Retinal pigment epithelial cell (primary cell): ENCODE data around the gene THSD7B.

Experiments
- DNase-seq: peaks from one replicate; pipeline ENCODE4 v3.0.0-alpha.2; 2010; ENCODE audit warnings: low read depth
- H3K4me3 ChIP-seq: 2 replicates; pipeline ENCODE4 v1.5.1; 2011; ENCODE audit warnings: mild to moderate bottlenecking, low read length, control low read depth, moderate library complexity
- CTCF ChIP-seq: conservative IDR thresholded peaks from 2 replicates; pipeline ENCODE4 v1.5.1; 2011; ENCODE audit warnings: low read depth, low read length, control low read depth, inconsistent platforms

Gene THSD7B

GRCh38 chr2:137182071-137182470 lies 416.7 kb downstream of the THSD7B start:
- no peak for DNase-seq
- TF ChIP-seq CTCF: no peak
- H3K4me3 ChIP-seq: no peak overlapping the region

DNA sequence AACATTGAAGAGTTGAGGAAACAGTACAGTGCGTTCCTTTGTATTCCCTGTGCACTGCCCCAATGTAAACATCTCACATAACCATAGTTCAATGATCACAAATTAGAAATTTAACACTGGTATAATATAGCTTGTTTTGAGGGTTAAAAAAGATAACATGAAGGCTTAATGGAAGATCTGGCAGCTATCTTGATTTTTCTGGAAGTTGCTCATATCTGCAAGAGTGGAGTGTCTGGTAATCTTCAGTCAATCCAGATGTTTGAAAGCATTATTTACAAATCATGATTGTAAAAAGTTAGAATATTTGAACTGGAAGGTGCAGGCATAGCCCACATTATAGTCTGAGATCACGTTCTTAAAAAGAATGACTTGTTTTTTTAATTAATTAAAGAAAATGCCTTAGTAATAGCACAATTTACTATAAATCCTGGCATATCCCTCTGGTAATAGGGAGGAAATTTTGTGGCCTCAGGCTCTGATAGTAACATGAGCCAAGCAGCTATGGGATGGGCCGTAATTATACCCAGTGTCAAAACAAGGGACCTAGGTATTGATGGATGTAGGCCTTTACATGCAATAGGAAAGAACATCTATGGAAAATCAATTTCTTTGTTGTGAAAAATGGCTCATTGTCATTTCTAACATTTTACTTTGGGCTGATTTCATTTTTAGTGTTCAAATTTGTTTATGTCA lies 418.0 kb downstream of the THSD7B start:
- no peak for DNase-seq
- TF ChIP-seq CTCF: no peak
- no peak overlapping the region for H3K4me3 ChIP-seq

- H3K4me3 ChIP-seq: no peak overlapping the region
- DNase-seq: no peak
- no peak for TF ChIP-seq CTCF
These were observed 420.2 kb downstream of the THSD7B start for GRCh38 chr2:137185378-137186078.

DNA sequence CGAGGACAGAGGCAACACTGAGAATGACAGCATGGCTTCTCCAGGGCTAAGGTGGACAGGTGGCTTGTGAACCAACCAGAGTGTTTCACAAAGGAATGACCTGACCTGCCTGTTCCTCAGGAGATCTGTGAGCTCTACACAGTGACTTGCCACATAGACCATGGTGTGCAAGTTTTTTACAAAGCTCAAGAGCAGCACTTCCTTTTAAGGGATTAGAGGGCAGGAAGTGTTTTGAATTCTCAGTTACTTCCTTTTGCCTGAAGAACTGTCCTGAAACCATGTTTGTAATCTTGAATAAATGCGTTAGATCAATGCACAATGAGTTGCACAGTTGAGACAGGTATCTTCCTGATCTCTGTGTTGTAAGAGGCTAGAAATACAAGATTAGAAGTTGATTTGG lies 421.9 kb downstream of the THSD7B start:
- DNase-seq: no peak
- no peak for TF ChIP-seq CTCF
- no peak overlapping the region for H3K4me3 ChIP-seq

- no peak for DNase-seq
- no peak overlapping the region for H3K4me3 ChIP-seq
- no peak for TF ChIP-seq CTCF
These were observed 425.3 kb downstream of the THSD7B start for GRCh38 chr2:137190411-137191195.

- H3K4me3 ChIP-seq: no peak overlapping the region
- no peak for TF ChIP-seq CTCF
- no peak for DNase-seq
These were observed 427.3 kb downstream of the THSD7B start for GRCh38 chr2:137192366-137193310.
